Lower leg skin (tissue), 3 donors: ENCODE data around the gene CCNJ.

ENCODE experiments used
- CTCF ChIP-seq, 3 donors: fragments of 450-650 bp; IDR thresholded peaks; one replicate each; pipeline ENCODE4 v1.5.1; 2016; ENCODE audit warnings: antibody characterized with exemption in 3 of 3, mild to moderate bottlenecking in 3 of 3, moderate library complexity in 2 of 3
- POLR2A ChIP-seq, 2 donors: fragments of 450-650 bp; IDR thresholded peaks; one replicate each; pipeline ENCODE4 v1.6.1; 2016 to 2017; ENCODE audit warnings: antibody characterized with exemption in 2 of 2, mild to moderate bottlenecking in 1 of 2, moderate library complexity in 1 of 2

- TF ChIP-seq CTCF (IDR thresholded peaks at IDR 0.05) (no peak), POLR2A (IDR thresholded peaks at IDR 0.05) (no peak)
Measured at GRCh38 chr10:96082748-96083147, 39.4 kb downstream of the CCNJ start.
